Measurements from ENCODE around the gene RASGRP2.

- TF ChIP-seq CTCF (conservative IDR thresholded peaks at IDR 0.05; ENCODE audit: low read depth, low read length) (no peak), EZH2 (IDR thresholded peaks at IDR 0.05; ENCODE audit: low read length, unreplicated experiment) (no peak), EZH2phosphoT487 (IDR thresholded peaks at IDR 0.05; ENCODE audit: borderline replicate concordance, low read length) (no peak)
Observed at GRCh38 chr11:64721359-64721699, 22.6 kb downstream of the RASGRP2 start.

All from PC-3 (cell line).